SK-N-SH treated with all-trans-retinoic acid at 6 μM for 48 hours (cell line): ENCODE results near the gene GRIN2D.
"Not testable (repeated sequence)": the region's sequence is repeated elsewhere in the genome, so short reads cannot be mapped to it uniquely, and the experiment has no call there.

ENCODE experiments used
- ATAC-seq: fragments of 200-7000 bp; cut with Tn5 transposase; 3 replicates; pipeline ENCODE4 v1.9.1; 2020; ENCODE audit warnings: mild to moderate bottlenecking, moderate library complexity
- ARNTL ChIP-seq: fragments of 450-650 bp; formaldehyde crosslinking; IDR thresholded peaks from 2 replicates; pipeline ENCODE4 v1.5.0; 2020; ENCODE audit warnings: low read depth, mild to moderate bottlenecking, moderate library complexity, borderline replicate concordance
- BACH2 ChIP-seq: fragments of 250-450 bp; sonication (Bioruptor Pico); IDR thresholded peaks from 2 replicates; pipeline ENCODE4 v1.9.0; 2021; ENCODE audit warnings: mild to moderate bottlenecking, borderline replicate concordance
- CREB5 ChIP-seq: fragments of 250-450 bp; sonication (Bioruptor Pico); IDR thresholded peaks from 2 replicates; pipeline ENCODE4 v1.5.1; 2020; ENCODE audit warnings: low read depth, mild to moderate bottlenecking, moderate library complexity
- CSDC2 ChIP-seq: fragments of 250-450 bp; sonication (Bioruptor Pico); IDR thresholded peaks from 2 replicates; pipeline ENCODE4 v1.5.0; 2020; ENCODE audit warnings: mild to moderate bottlenecking, moderate library complexity
- CSRNP3 ChIP-seq: fragments of 250-450 bp; sonication (Bioruptor Pico); IDR thresholded peaks from 2 replicates; pipeline ENCODE4 v1.5.1; 2021; ENCODE audit warnings: mild to moderate bottlenecking, moderate library complexity
- ESRRG ChIP-seq: fragments of 250-450 bp; sonication (Bioruptor Pico); IDR thresholded peaks from 2 replicates; pipeline ENCODE4 v1.6.1; 2021; ENCODE audit warnings: mild to moderate bottlenecking
- GLIS3 ChIP-seq: fragments of 250-450 bp; sonication (Bioruptor Pico); IDR thresholded peaks from 2 replicates; pipeline ENCODE4 v1.5.0; 2020; ENCODE audit warnings: mild to moderate bottlenecking, moderate library complexity
- ISL1 ChIP-seq: fragments of 250-450 bp; sonication (Bioruptor Pico); IDR thresholded peaks from 2 replicates; pipeline ENCODE4 v2.1.2; 2022; ENCODE audit warnings: mild to moderate bottlenecking, moderate library complexity
- OSR1 ChIP-seq: fragments of 250-450 bp; sonication (Bioruptor Pico); IDR thresholded peaks from 2 replicates; pipeline ENCODE4 v1.8.0; 2022; ENCODE audit warnings: moderate library complexity, mild to moderate bottlenecking, inconsistent platforms
- POU6F1 ChIP-seq: fragments of 250-450 bp; sonication (Bioruptor Pico); IDR thresholded peaks from 2 replicates; pipeline ENCODE4 v1.8.0; 2021; ENCODE audit warnings: low read depth, mild to moderate bottlenecking, moderate library complexity, borderline replicate concordance
- PPARA ChIP-seq: fragments of 250-450 bp; sonication (Bioruptor Pico); IDR thresholded peaks from 2 replicates; pipeline ENCODE4 v1.5.0; 2020; ENCODE audit warnings: mild to moderate bottlenecking, borderline replicate concordance
- RARB ChIP-seq: fragments of 250-450 bp; sonication (Bioruptor Pico); IDR thresholded peaks from 2 replicates; pipeline ENCODE4 v1.8.0; 2021; ENCODE audit warnings: mild to moderate bottlenecking, moderate library complexity
- SNAI2 ChIP-seq: fragments of 250-450 bp; sonication (Bioruptor Pico); IDR thresholded peaks from 2 replicates; pipeline ENCODE4 v1.5.0; 2020; ENCODE audit warnings: mild to moderate bottlenecking, moderate library complexity
- TCF4 ChIP-seq: fragments of 250-450 bp; sonication (Bioruptor Pico); IDR thresholded peaks from 2 replicates; pipeline ENCODE4 v1.8.0; 2021; ENCODE audit warnings: mild to moderate bottlenecking, moderate library complexity, borderline replicate concordance
- TOX ChIP-seq: fragments of 250-450 bp; sonication (Bioruptor Pico); IDR thresholded peaks from 2 replicates; pipeline ENCODE4 v1.8.0; 2021; ENCODE audit warnings: mild to moderate bottlenecking, moderate library complexity, borderline replicate concordance
- ZC3H10 ChIP-seq: fragments of 250-450 bp; sonication (Bioruptor Pico); IDR thresholded peaks from 2 replicates; pipeline ENCODE4 v1.5.1; 2021; ENCODE audit warnings: mild to moderate bottlenecking, moderate library complexity
- ZFP3 ChIP-seq: fragments of 250-450 bp; sonication (Bioruptor Pico); IDR thresholded peaks from 2 replicates; pipeline ENCODE4 v1.5.0; 2020; ENCODE audit warnings: mild to moderate bottlenecking, moderate library complexity
- ZFP30 ChIP-seq: fragments of 450-650 bp; formaldehyde crosslinking; IDR thresholded peaks from 2 replicates; pipeline ENCODE4 v1.5.0; 2022; ENCODE audit warnings: mild to moderate bottlenecking, moderate library complexity
- ZNF565 ChIP-seq: fragments of 450-650 bp; formaldehyde crosslinking; conservative IDR thresholded peaks from 2 replicates; pipeline ENCODE4 v1.5.0; 2020; ENCODE audit warnings: low read depth, mild to moderate bottlenecking, moderate library complexity
- ZNF70 ChIP-seq: fragments of 450-650 bp; formaldehyde crosslinking; IDR thresholded peaks from 2 replicates; pipeline ENCODE4 v1.5.0; 2020; ENCODE audit warnings: mild to moderate bottlenecking, moderate library complexity
- ZNF8 ChIP-seq: fragments of 450-650 bp; formaldehyde crosslinking; IDR thresholded peaks from 2 replicates; pipeline ENCODE4 v1.5.0; 2020; ENCODE audit warnings: mild to moderate bottlenecking, moderate library complexity
- TF ChIP-seq, protein P1 (sequence below): fragments of 250-450 bp; sonication (Bioruptor Pico); IDR thresholded peaks from 2 replicates; pipeline ENCODE4 v1.8.0; 2020; ENCODE audit warnings: mild to moderate bottlenecking, moderate library complexity, borderline replicate concordance

GRIN2D gene

DNA sequence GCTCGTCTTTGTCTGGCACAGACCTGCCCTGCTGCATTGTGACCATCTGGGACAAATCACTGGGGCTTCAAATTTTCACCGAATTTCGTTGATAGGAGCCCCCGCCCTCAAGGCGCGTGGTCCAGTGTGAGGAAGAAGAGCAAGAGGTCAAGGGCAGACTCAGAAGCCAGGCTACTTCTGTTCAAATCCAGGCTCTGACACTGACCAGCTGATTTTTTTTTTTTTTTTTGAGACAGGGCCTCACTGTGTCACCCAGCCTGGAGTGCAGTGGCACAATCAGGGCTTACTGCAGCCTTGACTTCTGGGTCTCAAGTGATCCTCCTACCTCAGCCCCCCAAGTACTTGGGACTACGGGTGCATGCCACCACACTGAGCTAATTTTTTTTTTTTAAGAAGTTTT, 22.1 kb upstream of the GRIN2D start:
- no peak for ATAC-seq
- TF ChIP-seq SNAI2 (no peak), ZFP3 (CRISPR knock-in tag) (no peak), RARB (CRISPR knock-in tag) (no peak), ZC3H10 (CRISPR knock-in tag) (no peak), ZNF565 (no peak), CREB5 (no peak), CSDC2 (no peak), TOX (CRISPR knock-in tag) (no peak), ZNF70 (CRISPR knock-in tag) (no peak)

- not testable (repeated sequence) for ATAC-seq
Observed at GRCh38 chr19:48371771-48372170, 21.7 kb upstream of the GRIN2D start.

GRCh38 chr19:48372904-48373303, 20.6 kb upstream of the GRIN2D start:
- no peak for TF ChIP-seq ZFP30 (CRISPR knock-in tag)
- TF ChIP-seq ISL1 (CRISPR knock-in tag) = no peak
- no peak for TF ChIP-seq TCF4 (CRISPR knock-in tag)
- TF ChIP-seq ARNTL (CRISPR knock-in tag) = no peak
- TF ChIP-seq ZFP3 (CRISPR knock-in tag) = no peak
- TF ChIP-seq GLIS3 = no peak
- no peak for TF ChIP-seq SNAI2
- no peak; the same call in 2 of the 3 replicates for ATAC-seq

GRCh38 chr19:48373567-48373966, 19.9 kb upstream of the GRIN2D start:
- TF ChIP-seq, protein P1, sequence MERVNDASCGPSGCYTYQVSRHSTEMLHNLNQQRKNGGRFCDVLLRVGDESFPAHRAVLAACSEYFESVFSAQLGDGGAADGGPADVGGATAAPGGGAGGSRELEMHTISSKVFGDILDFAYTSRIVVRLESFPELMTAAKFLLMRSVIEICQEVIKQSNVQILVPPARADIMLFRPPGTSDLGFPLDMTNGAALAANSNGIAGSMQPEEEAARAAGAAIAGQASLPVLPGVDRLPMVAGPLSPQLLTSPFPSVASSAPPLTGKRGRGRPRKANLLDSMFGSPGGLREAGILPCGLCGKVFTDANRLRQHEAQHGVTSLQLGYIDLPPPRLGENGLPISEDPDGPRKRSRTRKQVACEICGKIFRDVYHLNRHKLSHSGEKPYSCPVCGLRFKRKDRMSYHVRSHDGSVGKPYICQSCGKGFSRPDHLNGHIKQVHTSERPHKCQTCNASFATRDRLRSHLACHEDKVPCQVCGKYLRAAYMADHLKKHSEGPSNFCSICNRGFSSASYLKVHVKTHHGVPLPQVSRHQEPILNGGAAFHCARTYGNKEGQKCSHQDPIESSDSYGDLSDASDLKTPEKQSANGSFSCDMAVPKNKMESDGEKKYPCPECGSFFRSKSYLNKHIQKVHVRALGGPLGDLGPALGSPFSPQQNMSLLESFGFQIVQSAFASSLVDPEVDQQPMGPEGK (CRISPR knock-in tag) = no peak
- TF ChIP-seq ZFP3 (CRISPR knock-in tag) (no peak), ZNF70 (CRISPR knock-in tag) (no peak), ARNTL (CRISPR knock-in tag) (no peak), TOX (CRISPR knock-in tag) (no peak), ZNF8 (no peak), ESRRG (CRISPR knock-in tag) (no peak), ZFP30 (CRISPR knock-in tag) (no peak), RARB (CRISPR knock-in tag) (no peak), POU6F1 (no peak), CSRNP3 (CRISPR knock-in tag) (no peak), ZNF565 (no peak), BACH2 (no peak), PPARA (CRISPR knock-in tag) (no peak), CREB5 (no peak), OSR1 (CRISPR knock-in tag) (no peak), GLIS3 (no peak), ISL1 (CRISPR knock-in tag) (no peak)
- TF ChIP-seq, all 23 proteins: peak for 0
- no peak for ATAC-seq
